GM23338 (cell line): ENCODE results near the gene METTL26. TPM values are rescaled to one million over a fixed set of nuclear protein-coding genes. Genes with fewer than 3 reads are reported as not detected.

Source experiments
- ATAC-seq: fragments of 200-7000 bp; cut with Tn5 transposase; 3 replicates; pipeline ENCODE4 v1.9.1; 2020
- DNase-seq: peaks from one replicate; pipeline ENCODE4 v3.0.0-alpha.2; 2015; ENCODE audit warnings: low spot score
- H2AFZ ChIP-seq: fragments of 200-600 bp; sonication (generic); 2 replicates; pipeline ENCODE4 v1.8.0; 2016; ENCODE audit warnings: antibody characterized with exemption, mild to moderate bottlenecking, moderate library complexity
- H3F3A ChIP-seq: fragments of 200-600 bp; sonication (generic); replicated peaks from 2 replicates; pipeline ENCODE4 v1.8.0; 2017; ENCODE audit warnings: antibody characterized with exemption, mixed run types, low read depth
- H3K27ac ChIP-seq: fragments of 200-600 bp; sonication (generic); 2 replicates; pipeline ENCODE4 v1.6.1; 2016; ENCODE audit warnings: low read depth
- H3K27me3 ChIP-seq: fragments of 200-600 bp; sonication (generic); 2 replicates; pipeline ENCODE4 v1.8.0; 2016; ENCODE audit warnings: mild to moderate bottlenecking, mixed run types, moderate library complexity; ENCODE audit not compliant: insufficient read depth
- H3K36me3 ChIP-seq: fragments of 200-600 bp; sonication (generic); 2 replicates; pipeline ENCODE4 v1.8.0; 2016; ENCODE audit warnings: mild to moderate bottlenecking; ENCODE audit not compliant: insufficient read depth
- H3K4me1 ChIP-seq: fragments of 200-600 bp; sonication (generic); 2 replicates; pipeline ENCODE4 v1.8.0; 2016; ENCODE audit warnings: mild to moderate bottlenecking, moderate library complexity; ENCODE audit not compliant: insufficient read depth
- H3K4me2 ChIP-seq: fragments of 200-600 bp; sonication (generic); 2 replicates; pipeline ENCODE4 v1.7.1; 2017; ENCODE audit warnings: mixed run types
- H3K4me3 ChIP-seq: fragments of 200-600 bp; sonication (generic); 2 replicates; pipeline ENCODE4 v1.6.1; 2016; ENCODE audit warnings: mixed run types
- H3K79me2 ChIP-seq: fragments of 200-600 bp; sonication (generic); replicated peaks from 2 replicates; pipeline ENCODE4 v1.8.0; 2017; ENCODE audit warnings: mild to moderate bottlenecking; ENCODE audit not compliant: insufficient read depth
- H3K9me2 ChIP-seq: fragments of 200-600 bp; sonication (generic); 2 replicates; pipeline ENCODE4 v1.8.0; 2017; ENCODE audit not compliant: insufficient read depth
- H4K20me1 ChIP-seq: fragments of 200-600 bp; sonication (generic); replicated peaks from 2 replicates; pipeline ENCODE4 v1.8.0; 2017; ENCODE audit warnings: mild to moderate bottlenecking; ENCODE audit not compliant: insufficient read depth
- H3K27ac Mint-ChIP-seq: 2 replicates; pipeline ENCODE4 v1.8.0; 2020; ENCODE audit warnings: inconsistent platforms, mild to moderate bottlenecking, moderate library complexity, mixed read lengths
- H3K27me3 Mint-ChIP-seq: 3 replicates; pipeline ENCODE4 v1.8.0; 2022; ENCODE audit warnings: low read depth, mild to moderate bottlenecking, moderate library complexity, mixed read lengths, inconsistent platforms; ENCODE audit not compliant: insufficient read depth, poor library complexity
- H3K36me3 Mint-ChIP-seq: 3 replicates; pipeline ENCODE4 v1.8.0; 2021; ENCODE audit warnings: low read depth, mild to moderate bottlenecking, inconsistent platforms, moderate library complexity, mixed read lengths
- H3K4me1 Mint-ChIP-seq: 3 replicates; pipeline ENCODE4 v1.8.0; 2020; ENCODE audit warnings: mild to moderate bottlenecking, inconsistent platforms, mixed read lengths
- H3K4me3 Mint-ChIP-seq: 3 replicates; pipeline ENCODE4 v1.8.0; 2021; ENCODE audit warnings: moderate library complexity, mild to moderate bottlenecking, inconsistent platforms, mixed read lengths
- H3K9me3 Mint-ChIP-seq: 3 replicates; pipeline ENCODE4 v1.8.0; 2020; ENCODE audit warnings: moderate library complexity, mild to moderate bottlenecking, inconsistent platforms, mixed read lengths
- CREB1 ChIP-seq: fragments of 250-450 bp; sonication (Bioruptor Pico); IDR thresholded peaks from 2 replicates; pipeline ENCODE4 v1.5.0; 2020; ENCODE audit warnings: low read depth, mild to moderate bottlenecking, moderate library complexity
- CTCF ChIP-seq, 2 experiments: fragments of 200-600 bp in 1 of 2; sonication (generic) in 1 of 2; conservative IDR thresholded peaks; 2 replicates each; pipeline versions ENCODE4 v1.5.1 to v1.6.1; 2016 to 2017; ENCODE audit warnings: antibody characterized with exemption in 2 of 2, low read depth in 2 of 2, mild to moderate bottlenecking in 2 of 2, moderate library complexity in 1 of 2
- EZH2phosphoT487 ChIP-seq: fragments of 200-600 bp; sonication (generic); IDR thresholded peaks from one replicate; pipeline ENCODE4 v1.8.1; 2018; ENCODE audit warnings: antibody characterized with exemption; ENCODE audit not compliant: unreplicated experiment
- JUNB ChIP-seq: IDR thresholded peaks from one replicate; pipeline ENCODE4 v1.6.1; 2016; ENCODE audit warnings: antibody characterized with exemption; ENCODE audit not compliant: unreplicated experiment
- NANOG ChIP-seq: IDR thresholded peaks from 2 replicates; pipeline ENCODE4 v1.6.1; 2016; ENCODE audit warnings: antibody characterized with exemption, borderline replicate concordance
- POLR2AphosphoS5 ChIP-seq: IDR thresholded peaks from 2 replicates; pipeline ENCODE4 v1.6.1; 2016; ENCODE audit warnings: antibody characterized with exemption, low read depth
- REST ChIP-seq: IDR thresholded peaks from one replicate; pipeline ENCODE4 v1.6.1; 2018; ENCODE audit warnings: antibody characterized with exemption; ENCODE audit not compliant: unreplicated experiment
- STAT1 ChIP-seq: IDR thresholded peaks from one replicate; pipeline ENCODE4 v1.6.1; 2016; ENCODE audit warnings: antibody characterized with exemption; ENCODE audit not compliant: unreplicated experiment
- ZNF114 ChIP-seq: fragments of 250-450 bp; sonication (Bioruptor Pico); IDR thresholded peaks from 2 replicates; pipeline ENCODE4 v1.5.0; 2020; ENCODE audit warnings: mild to moderate bottlenecking, moderate library complexity
- polyA plus RNA-seq: library from polyadenylated mRNA; unstranded; fragments of >200 nt; fragmentation: Nextera tagmentation; extraction: Ambion mirVana; gene quantifications from 2 replicates; pipeline ENCODE4 v1.2.1, GENCODE V29; 2016
- total RNA-seq: library from RNA; depleted of rRNA; stranded (reverse); fragments of >200 nt; shearing (Covaris generic); gene quantifications from 2 replicates; pipeline ENCODE4 v1.2.3, GENCODE V29; 2014

Gene METTL26
- total and polyA plus RNA-seq, 2 experiments from 2014 or later = 153 to 223 TPM

- no peak for TF ChIP-seq REST
- no peak for TF ChIP-seq POLR2AphosphoS5
- TF ChIP-seq EZH2phosphoT487 = no peak
- TF ChIP-seq CREB1 (CRISPR knock-in tag) = no peak
- no peak for TF ChIP-seq STAT1
- TF ChIP-seq NANOG = no peak
These were observed 25.2 kb upstream of the METTL26 start (continued) for GRCh38 chr16:661184-661821.

- H3K36me3 Mint-ChIP-seq = peaks cover 8% of the 10 kb centered on the region; the same call in 1 of the 3 replicates
- Histone ChIP-seq H3K27ac (no peak overlapping the region), H3K79me2 (no peaks in the 10 kb centered on the region), H3K27me3 (no peaks in the 10 kb centered on the region), H3K9me2 (no peaks in the 10 kb centered on the region), H3F3A (no peaks in the 10 kb centered on the region), H3K4me2 (peak overlapping the region; percentile 48; the same call in 1 of the 2 replicates), H3K4me1 (no peaks in the 10 kb centered on the region), H3K4me3 (no peak overlapping the region), H3K36me3 (no peaks in the 10 kb centered on the region), H4K20me1 (no peaks in the 10 kb centered on the region), H2AFZ (no peak overlapping the region)
- H3K27ac Mint-ChIP-seq = no peak overlapping the region
- peak; percentile 96 for DNase-seq
- no peaks in the 10 kb centered on the region for H3K4me1 Mint-ChIP-seq
- no peak overlapping the region for H3K4me3 Mint-ChIP-seq
- TF ChIP-seq JUNB (no peak), CTCF (conservative IDR thresholded peaks at IDR 0.05; ENCODE audit: low read depth in 2 of 2) (peak; percentile 38 to 68; a peak in 3 of 4 replicates), STAT1 (no peak), POLR2AphosphoS5 (peak; percentile 43), ZNF114 (CRISPR knock-in tag) (no peak)
- H3K9me3 Mint-ChIP-seq = no peaks in the 10 kb centered on the region
- H3K27me3 Mint-ChIP-seq = peaks cover 4% of the 10 kb centered on the region
- peak; percentile 95 for ATAC-seq
These were observed 24.5 kb upstream of the METTL26 start for GRCh38 chr16:660459-661183.
